Neural cell (in vitro differentiated cells): ENCODE measurements around the gene PDE4D. TPM values are rescaled to one million over a fixed set of nuclear protein-coding genes. Genes with fewer than 3 reads are reported as not detected.

Experiments
- H2AFZ ChIP-seq: fragments of 200-600, 300-800 bp; sonication (generic), shearing (Covaris generic); 2 replicates; pipeline ENCODE4 v1.6.0; 2014; ENCODE audit warnings: low read depth, mild to moderate bottlenecking, antibody characterized with exemption, low read length, moderate library complexity
- H3F3A ChIP-seq: fragments of 200-600 bp; shearing (Covaris generic); 2 replicates; pipeline ENCODE4 v1.6.1; 2016; ENCODE audit warnings: mild to moderate bottlenecking, moderate library complexity, mixed read lengths, antibody characterized with exemption, low read length; ENCODE audit not compliant: insufficient read depth, poor library complexity, severe bottlenecking
- H3K27ac ChIP-seq: fragments of 200-600, 300-800 bp; sonication (generic), shearing (Covaris generic); 2 replicates; pipeline ENCODE4 v1.5.1; 2014; ENCODE audit warnings: mild to moderate bottlenecking, low read length, moderate library complexity
- H3K27me3 ChIP-seq: fragments of 300-800, 200-600 bp; sonication (generic), shearing (Covaris generic); 2 replicates; pipeline ENCODE4 v1.6.0; 2014; ENCODE audit warnings: mild to moderate bottlenecking, low read depth, low read length, moderate library complexity; ENCODE audit not compliant: insufficient read depth
- H3K36me3 ChIP-seq: fragments of 300-800, 200-600 bp; sonication (generic), shearing (Covaris generic); 2 replicates; pipeline ENCODE4 v1.5.1; 2014; ENCODE audit warnings: mild to moderate bottlenecking, antibody characterized with exemption, low read length, moderate library complexity; ENCODE audit not compliant: insufficient read depth
- H3K4me2 ChIP-seq: fragments of 300-800, 200-600 bp; sonication (generic), shearing (Covaris generic); 2 replicates; pipeline ENCODE4 v1.6.0; 2014; ENCODE audit warnings: mild to moderate bottlenecking, low read length
- H3K4me3 ChIP-seq: fragments of 300-800, 200-600 bp; sonication (generic), shearing (Covaris generic); 2 replicates; pipeline ENCODE4 v1.5.1; 2014; ENCODE audit warnings: mild to moderate bottlenecking, low read length, moderate library complexity
- H3K79me2 ChIP-seq: fragments of 200-600 bp; shearing (Covaris generic); replicated peaks from 2 replicates; pipeline ENCODE4 v1.6.0; 2014; ENCODE audit warnings: mild to moderate bottlenecking, low read length, moderate library complexity; ENCODE audit not compliant: insufficient read depth
- H3K9ac ChIP-seq: fragments of 300-800, 200-600 bp; sonication (generic), shearing (Covaris generic); 2 replicates; pipeline ENCODE4 v1.6.1; 2016; ENCODE audit warnings: mild to moderate bottlenecking, low read length, mixed read lengths
- H3K9me2 ChIP-seq: fragments of 200-600 bp; shearing (Covaris generic); 2 replicates; pipeline ENCODE4 v1.6.1; 2016; ENCODE audit warnings: mild to moderate bottlenecking, low read length, mixed read lengths; ENCODE audit not compliant: insufficient read depth
- H3K9me3 ChIP-seq: fragments of 200-600, 300-800 bp; sonication (generic), shearing (Covaris generic); 2 replicates; pipeline ENCODE4 v1.6.1; 2016; ENCODE audit warnings: mild to moderate bottlenecking, mixed run types, low read length, moderate library complexity, mixed read lengths
- H4K20me1 ChIP-seq: fragments of 200-600 bp; shearing (Covaris generic); 2 replicates; pipeline ENCODE4 v1.6.1; 2016; ENCODE audit warnings: mild to moderate bottlenecking, mixed run types; ENCODE audit not compliant: insufficient read depth
- CTCF ChIP-seq: fragments of 450-650 bp; IDR thresholded peaks from 2 replicates; pipeline ENCODE4 v1.5.1; 2014; ENCODE audit warnings: antibody characterized with exemption, mild to moderate bottlenecking, moderate library complexity; ENCODE audit not compliant: poor library complexity, severe bottlenecking
- EP300 ChIP-seq: fragments of 450-650 bp; conservative IDR thresholded peaks from 2 replicates; pipeline ENCODE4 v1.6.1; 2014; ENCODE audit warnings: antibody characterized with exemption, mild to moderate bottlenecking, moderate library complexity; ENCODE audit not compliant: poor library complexity, severe bottlenecking
- EZH2 ChIP-seq: fragments of 200-600, 300-800 bp; shearing (Covaris generic), sonication (generic); IDR thresholded peaks from 2 replicates; pipeline ENCODE4 v1.6.1; 2014; ENCODE audit warnings: antibody characterized with exemption, low read length, borderline replicate concordance, mild to moderate bottlenecking; ENCODE audit not compliant: insufficient read depth, poor library complexity, severe bottlenecking
- MXI1 ChIP-seq: fragments of 450-650 bp; conservative IDR thresholded peaks from 2 replicates; pipeline ENCODE4 v1.6.1; 2014; ENCODE audit warnings: antibody characterized with exemption, mild to moderate bottlenecking; ENCODE audit not compliant: poor library complexity, severe bottlenecking
- POLR2AphosphoS5 ChIP-seq: IDR thresholded peaks from 2 replicates; pipeline ENCODE4 v1.6.1; 2012
- RAD21 ChIP-seq: fragments of 450-650 bp; conservative IDR thresholded peaks from 2 replicates; pipeline ENCODE4 v1.6.1; 2014; ENCODE audit warnings: antibody characterized with exemption, mild to moderate bottlenecking, moderate library complexity
- SMC3 ChIP-seq: fragments of 450-650 bp; conservative IDR thresholded peaks from 2 replicates; pipeline ENCODE4 v1.6.1; 2014; ENCODE audit warnings: antibody characterized with exemption, mild to moderate bottlenecking, moderate library complexity; ENCODE audit not compliant: poor library complexity
- TAF1 ChIP-seq: IDR thresholded peaks from 2 replicates; pipeline ENCODE4 v1.6.1; 2012; ENCODE audit warnings: low read depth
- polyA plus RNA-seq: library from polyadenylated mRNA; depleted of rRNA; stranded (reverse); fragments of >200 nt; gene quantifications from 2 replicates; pipeline ENCODE4 v1.2.3, GENCODE V29; 2014
- TF ChIP-seq, protein P1 (sequence below): IDR thresholded peaks from 2 replicates; pipeline ENCODE4 v1.6.1; 2012; ENCODE audit warnings: borderline replicate concordance

PDE4D gene
- polyA plus RNA-seq, 1 donor from 2014 or later: 42.8 TPM

DNA sequence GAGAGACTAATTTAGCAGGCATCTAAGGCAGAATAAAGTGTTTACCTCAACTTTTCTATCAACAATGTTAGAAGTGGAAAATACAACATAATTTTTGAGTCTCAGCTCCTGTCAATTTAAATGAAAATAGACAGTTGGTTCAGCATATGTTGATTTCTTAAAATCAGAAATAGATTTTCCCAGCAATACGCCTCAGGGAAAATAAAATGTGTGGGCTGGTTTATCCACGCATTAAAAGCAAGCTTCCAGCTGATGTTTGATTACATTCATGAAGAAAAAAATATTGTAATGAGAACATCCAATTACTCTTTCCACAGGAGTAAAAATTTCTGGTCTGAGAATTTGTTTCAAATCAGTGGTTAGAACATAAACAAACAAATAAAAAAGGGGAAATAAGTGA, 166.3 kb downstream of the PDE4D start:
- Histone ChIP-seq H4K20me1 (no peaks in the 10 kb centered on the region), H3K79me2 (no peaks in the 10 kb centered on the region), H3K9me2 (no peaks in the 10 kb centered on the region), H3K27ac (no peak overlapping the region), H2AFZ (no peak overlapping the region), H3K4me2 (no peak overlapping the region), H3K9me3 (no peaks in the 10 kb centered on the region), H3K27me3 (no peaks in the 10 kb centered on the region), H3F3A (no peaks in the 10 kb centered on the region), H3K36me3 (no peaks in the 10 kb centered on the region), H3K9ac (no peak overlapping the region), H3K4me3 (no peak overlapping the region)
- no peak for TF ChIP-seq RAD21
- no peak for TF ChIP-seq CTCF
- no peak for TF ChIP-seq SMC3
- TF ChIP-seq TAF1: no peak
- TF ChIP-seq EZH2: no peak
- no peak for TF ChIP-seq EP300
- no peak for TF ChIP-seq POLR2AphosphoS5
- TF ChIP-seq MXI1: no peak
- TF ChIP-seq, protein P1, sequence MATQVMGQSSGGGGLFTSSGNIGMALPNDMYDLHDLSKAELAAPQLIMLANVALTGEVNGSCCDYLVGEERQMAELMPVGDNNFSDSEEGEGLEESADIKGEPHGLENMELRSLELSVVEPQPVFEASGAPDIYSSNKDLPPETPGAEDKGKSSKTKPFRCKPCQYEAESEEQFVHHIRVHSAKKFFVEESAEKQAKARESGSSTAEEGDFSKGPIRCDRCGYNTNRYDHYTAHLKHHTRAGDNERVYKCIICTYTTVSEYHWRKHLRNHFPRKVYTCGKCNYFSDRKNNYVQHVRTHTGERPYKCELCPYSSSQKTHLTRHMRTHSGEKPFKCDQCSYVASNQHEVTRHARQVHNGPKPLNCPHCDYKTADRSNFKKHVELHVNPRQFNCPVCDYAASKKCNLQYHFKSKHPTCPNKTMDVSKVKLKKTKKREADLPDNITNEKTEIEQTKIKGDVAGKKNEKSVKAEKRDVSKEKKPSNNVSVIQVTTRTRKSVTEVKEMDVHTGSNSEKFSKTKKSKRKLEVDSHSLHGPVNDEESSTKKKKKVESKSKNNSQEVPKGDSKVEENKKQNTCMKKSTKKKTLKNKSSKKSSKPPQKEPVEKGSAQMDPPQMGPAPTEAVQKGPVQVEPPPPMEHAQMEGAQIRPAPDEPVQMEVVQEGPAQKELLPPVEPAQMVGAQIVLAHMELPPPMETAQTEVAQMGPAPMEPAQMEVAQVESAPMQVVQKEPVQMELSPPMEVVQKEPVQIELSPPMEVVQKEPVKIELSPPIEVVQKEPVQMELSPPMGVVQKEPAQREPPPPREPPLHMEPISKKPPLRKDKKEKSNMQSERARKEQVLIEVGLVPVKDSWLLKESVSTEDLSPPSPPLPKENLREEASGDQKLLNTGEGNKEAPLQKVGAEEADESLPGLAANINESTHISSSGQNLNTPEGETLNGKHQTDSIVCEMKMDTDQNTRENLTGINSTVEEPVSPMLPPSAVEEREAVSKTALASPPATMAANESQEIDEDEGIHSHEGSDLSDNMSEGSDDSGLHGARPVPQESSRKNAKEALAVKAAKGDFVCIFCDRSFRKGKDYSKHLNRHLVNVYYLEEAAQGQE: no peak

DNA sequence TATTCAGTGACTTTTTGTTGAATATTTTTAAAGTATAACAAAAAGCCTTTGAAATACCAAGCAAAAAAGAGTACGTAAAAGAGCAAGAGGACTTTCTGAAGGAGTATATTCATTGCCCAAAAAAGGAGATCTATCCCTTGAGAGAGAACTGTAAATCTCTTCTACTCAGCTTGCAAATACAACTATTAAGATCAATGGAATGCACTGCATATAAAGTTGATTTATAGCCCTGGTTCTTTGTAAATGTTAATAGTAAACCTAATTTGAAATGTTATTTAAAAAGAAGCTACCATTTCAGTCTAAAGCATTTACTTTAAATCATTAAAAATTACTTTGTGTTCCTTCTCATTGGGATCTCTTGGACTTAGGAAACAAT, 168.1 kb downstream of the PDE4D start:
- Histone ChIP-seq H3K27me3 (no peaks in the 10 kb centered on the region), H3K9ac (no peak overlapping the region), H3K9me2 (no peaks in the 10 kb centered on the region), H3K36me3 (no peaks in the 10 kb centered on the region), H3K27ac (no peak overlapping the region), H3F3A (no peaks in the 10 kb centered on the region), H2AFZ (no peak overlapping the region), H3K4me3 (no peak overlapping the region), H3K9me3 (no peaks in the 10 kb centered on the region), H3K4me2 (no peak overlapping the region), H4K20me1 (no peaks in the 10 kb centered on the region), H3K79me2 (no peaks in the 10 kb centered on the region)
- TF ChIP-seq EZH2 (no peak), RAD21 (no peak)
- TF ChIP-seq, protein P1: no peak
